Measurements from ENCODE around the gene ARHGAP30.
A peak's percentile ranks its signal among the peaks of the same experiment; 100 is the strongest.
"Not testable (repeated sequence)": the region's sequence is repeated elsewhere in the genome, so short reads cannot be mapped to it uniquely, and the experiment has no call there.

ARHGAP30 gene

DNA sequence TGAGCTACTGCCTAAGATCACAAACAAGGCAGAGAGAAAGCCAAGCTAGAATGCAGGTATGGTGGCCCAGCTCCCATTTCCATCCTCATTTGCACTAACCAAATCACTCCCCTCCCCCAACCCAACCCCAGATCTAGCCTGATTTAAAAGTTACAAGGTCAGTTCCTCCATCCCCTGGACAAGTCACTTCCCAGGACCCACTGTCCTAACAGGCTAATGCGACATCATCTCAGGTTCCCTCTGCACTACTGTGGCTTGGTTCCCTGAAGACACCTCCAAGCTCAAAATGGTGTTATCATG is 51.1 kb downstream of the ARHGAP30 start:
- Histone ChIP-seq H2AFZ (ENCODE audit: low read length) (no peak overlapping the region), H3K27me3 (ENCODE audit: insufficient read depth, low read length, poor library complexity, severe bottlenecking) (no peaks in the 10 kb centered on the region), H3F3A (ENCODE audit: low read depth) (peaks cover 10% of the 10 kb centered on the region), H3K4me3 (ENCODE audit: low read length, poor library complexity, severe bottlenecking) (no peak overlapping the region), H3K4me1 (ENCODE audit: insufficient read depth, low read length, poor library complexity, severe bottlenecking) (peaks cover 46% of the 10 kb centered on the region), H3K9me2 (replicated peaks; ENCODE audit: low read depth, low read length) (no peaks in the 10 kb centered on the region), H3K9me3 (ENCODE audit: insufficient read depth, low read depth, low read length) (no peaks in the 10 kb centered on the region), H3K4me2 (ENCODE audit: low read depth, low read length, poor library complexity, severe bottlenecking) (peak overlapping the region; percentile 89), H3K36me3 (ENCODE audit: insufficient read depth, low read length) (no peaks in the 10 kb centered on the region), H3K9ac (ENCODE audit: low read depth, low read length, poor library complexity, severe bottlenecking) (no peak overlapping the region), H3K79me2 (ENCODE audit: insufficient read depth, low read length) (peaks cover 29% of the 10 kb centered on the region; the same call in 1 of the 2 replicates), H4K20me1 (ENCODE audit: insufficient read depth, low read length, poor library complexity, severe bottlenecking) (peaks cover 4% of the 10 kb centered on the region)
- TF ChIP-seq CTCF (conservative IDR thresholded peaks at IDR 0.05; ENCODE audit: low read length): no peak
- TF ChIP-seq EZH2phosphoT487 (IDR thresholded peaks at IDR 0.05; ENCODE audit: borderline replicate concordance): no peak

DNA sequence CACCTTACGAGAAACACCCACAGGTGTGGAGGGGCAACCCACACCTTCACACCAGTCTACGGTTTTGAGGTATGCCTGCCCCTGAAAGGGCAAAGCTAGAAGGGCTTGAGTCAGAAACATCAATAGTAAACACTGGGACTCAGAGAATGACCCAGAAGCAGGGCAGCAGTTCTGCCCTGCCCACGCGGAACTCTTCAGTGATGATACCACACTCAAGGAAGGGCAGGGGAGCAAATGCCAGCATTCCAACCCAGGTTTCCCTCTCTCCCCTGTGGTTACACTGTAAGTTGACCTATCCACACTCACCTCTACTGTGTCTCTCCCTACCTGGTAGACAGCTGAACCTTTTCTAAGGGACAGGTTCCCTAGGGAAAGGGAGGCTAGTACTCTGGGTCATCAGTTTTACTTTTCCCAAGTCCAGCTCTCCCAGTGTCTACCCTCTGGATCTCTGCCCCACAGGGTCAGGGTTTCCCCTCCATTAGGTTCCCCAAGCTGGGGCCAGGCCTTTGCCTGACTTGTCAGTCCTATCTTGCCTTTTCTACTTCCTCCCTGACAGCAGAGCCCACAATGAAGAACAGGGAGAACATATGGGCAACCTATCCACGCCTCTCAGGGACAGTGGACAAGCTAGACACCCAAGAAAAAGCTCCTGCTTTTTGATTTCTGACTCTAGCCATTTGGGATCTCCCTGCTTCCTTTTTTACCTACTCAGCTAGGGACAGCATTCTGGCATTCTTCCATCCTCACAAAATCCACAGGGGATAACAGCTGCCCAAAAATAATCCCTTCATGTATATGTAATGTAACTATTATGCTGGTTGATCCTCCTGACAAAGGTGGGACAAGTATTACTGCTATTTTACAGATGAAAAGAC is 51.7 kb downstream of the ARHGAP30 start:
- Histone ChIP-seq H3K4me1 (ENCODE audit: insufficient read depth, low read length, poor library complexity, severe bottlenecking) (peaks cover 51% of the 10 kb centered on the region), H2AFZ (ENCODE audit: low read length) (no peak overlapping the region), H3K4me2 (ENCODE audit: low read depth, low read length, poor library complexity, severe bottlenecking) (peak overlapping the region; percentile 89), H4K20me1 (ENCODE audit: insufficient read depth, low read length, poor library complexity, severe bottlenecking) (peaks cover 4% of the 10 kb centered on the region), H3K9ac (ENCODE audit: low read depth, low read length, poor library complexity, severe bottlenecking) (no peak overlapping the region), H3K36me3 (ENCODE audit: insufficient read depth, low read length) (no peaks in the 10 kb centered on the region), H3K79me2 (ENCODE audit: insufficient read depth, low read length) (peaks cover 29% of the 10 kb centered on the region; the same call in 1 of the 2 replicates), H3K9me3 (ENCODE audit: insufficient read depth, low read depth, low read length) (no peaks in the 10 kb centered on the region), H3F3A (ENCODE audit: low read depth) (peaks cover 15% of the 10 kb centered on the region), H3K9me2 (replicated peaks; ENCODE audit: low read depth, low read length) (no peaks in the 10 kb centered on the region), H3K27me3 (ENCODE audit: insufficient read depth, low read length, poor library complexity, severe bottlenecking) (no peaks in the 10 kb centered on the region), H3K4me3 (ENCODE audit: low read length, poor library complexity, severe bottlenecking) (peak overlapping the region; percentile 3)
- no peak for TF ChIP-seq CTCF (conservative IDR thresholded peaks at IDR 0.05; ENCODE audit: low read length)
- TF ChIP-seq EZH2phosphoT487 (IDR thresholded peaks at IDR 0.05; ENCODE audit: borderline replicate concordance): no peak

DNA sequence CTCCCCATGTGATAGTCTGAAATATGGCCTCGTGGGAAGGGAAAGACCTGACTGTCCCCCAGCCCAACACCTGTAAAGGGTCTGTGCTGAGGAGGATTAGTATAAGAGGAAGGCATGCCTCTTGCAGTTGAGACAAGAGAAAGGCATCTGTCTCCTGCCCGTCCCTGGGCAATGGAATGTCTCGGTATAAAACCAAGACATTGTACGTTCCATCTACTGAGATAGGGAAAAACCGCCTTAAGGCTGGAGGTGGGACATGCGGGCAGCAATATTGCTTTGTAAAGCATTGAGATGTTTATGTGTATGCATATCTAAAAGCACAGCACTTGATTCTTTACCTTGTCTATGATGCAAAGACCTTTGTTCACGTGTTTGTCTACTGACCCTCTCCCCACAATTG is 52.5 kb downstream of the ARHGAP30 start:
- not testable (repeated sequence) for H3K9me3 ChIP-seq (ENCODE audit: insufficient read depth, low read depth, low read length); H3K4me3 ChIP-seq (ENCODE audit: low read length, poor library complexity, severe bottlenecking); H4K20me1 ChIP-seq (ENCODE audit: insufficient read depth, low read length, poor library complexity, severe bottlenecking); H3K9ac ChIP-seq (ENCODE audit: low read depth, low read length, poor library complexity, severe bottlenecking); H3K4me2 ChIP-seq (ENCODE audit: low read depth, low read length, poor library complexity, severe bottlenecking); H2AFZ ChIP-seq (ENCODE audit: low read length); H3K27me3 ChIP-seq (ENCODE audit: insufficient read depth, low read length, poor library complexity, severe bottlenecking); H3K36me3 ChIP-seq (ENCODE audit: insufficient read depth, low read length); H3K9me2 ChIP-seq (replicated peaks; ENCODE audit: low read depth, low read length)
- Histone ChIP-seq H3K4me1 (ENCODE audit: insufficient read depth, low read length, poor library complexity, severe bottlenecking) (peaks cover 57% of the 10 kb centered on the region), H3F3A (ENCODE audit: low read depth) (peaks cover 18% of the 10 kb centered on the region), H3K79me2 (ENCODE audit: insufficient read depth, low read length) (peaks cover 30% of the 10 kb centered on the region; the same call in 1 of the 2 replicates)

DNA sequence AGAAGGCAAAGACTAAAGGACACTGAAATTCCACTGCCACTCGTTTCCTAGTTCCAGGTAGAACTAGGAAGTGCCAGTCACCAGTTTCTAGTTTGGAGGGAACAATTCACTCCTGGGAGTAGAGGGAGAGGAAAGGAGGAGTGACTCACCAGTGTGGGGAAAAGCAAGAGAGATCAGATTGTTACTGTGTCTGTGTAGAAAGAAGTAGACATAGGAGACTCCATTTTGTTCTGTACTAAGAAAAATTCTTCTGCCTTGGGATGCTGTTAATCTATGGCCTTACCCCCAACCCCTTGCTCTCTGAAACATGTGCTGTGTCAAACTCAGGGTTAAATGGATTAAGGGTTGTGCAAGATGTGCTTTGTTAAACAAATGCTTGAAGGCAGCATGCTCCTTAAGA is 53.0 kb downstream of the ARHGAP30 start:
- H3K9me2 ChIP-seq (replicated peaks; ENCODE audit: low read depth, low read length); H3K4me2 ChIP-seq (ENCODE audit: low read depth, low read length, poor library complexity, severe bottlenecking); H2AFZ ChIP-seq (ENCODE audit: low read length); H4K20me1 ChIP-seq (ENCODE audit: insufficient read depth, low read length, poor library complexity, severe bottlenecking); H3K9ac ChIP-seq (ENCODE audit: low read depth, low read length, poor library complexity, severe bottlenecking); H3K4me3 ChIP-seq (ENCODE audit: low read length, poor library complexity, severe bottlenecking); H3K9me3 ChIP-seq (ENCODE audit: insufficient read depth, low read depth, low read length); H3K36me3 ChIP-seq (ENCODE audit: insufficient read depth, low read length); H3K27me3 ChIP-seq (ENCODE audit: insufficient read depth, low read length, poor library complexity, severe bottlenecking): not testable (repeated sequence)
- peaks cover 56% of the 10 kb centered on the region for H3K4me1 ChIP-seq (ENCODE audit: insufficient read depth, low read length, poor library complexity, severe bottlenecking)
- peaks cover 16% of the 10 kb centered on the region for H3F3A ChIP-seq (ENCODE audit: low read depth)
- peaks cover 35% of the 10 kb centered on the region for H3K79me2 ChIP-seq (ENCODE audit: insufficient read depth, low read length)

Data from Loucy (cell line).